ENCODE data around the gene WDFY4.

DNA sequence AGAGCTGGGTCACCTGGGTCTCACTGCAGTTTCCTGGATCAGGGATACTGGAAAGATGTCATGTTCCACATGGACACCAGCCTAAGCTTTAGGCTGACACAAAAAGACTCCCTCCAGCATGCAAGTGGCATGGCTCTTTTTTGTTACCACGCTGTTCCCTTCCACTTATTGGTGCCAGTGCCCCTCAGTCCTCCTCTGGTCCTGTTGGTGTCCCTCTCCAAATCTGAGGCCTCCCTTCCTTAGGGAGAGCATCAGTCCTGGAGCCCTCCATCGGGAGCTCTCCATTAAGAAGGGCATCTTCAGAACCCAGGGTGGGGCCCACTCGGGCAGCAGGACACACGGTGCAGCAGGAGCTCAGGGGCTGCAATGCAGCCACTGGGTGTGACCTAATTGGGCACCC is 331.0 kb downstream of the WDFY4 start:
- TF ChIP-seq, protein P1, sequence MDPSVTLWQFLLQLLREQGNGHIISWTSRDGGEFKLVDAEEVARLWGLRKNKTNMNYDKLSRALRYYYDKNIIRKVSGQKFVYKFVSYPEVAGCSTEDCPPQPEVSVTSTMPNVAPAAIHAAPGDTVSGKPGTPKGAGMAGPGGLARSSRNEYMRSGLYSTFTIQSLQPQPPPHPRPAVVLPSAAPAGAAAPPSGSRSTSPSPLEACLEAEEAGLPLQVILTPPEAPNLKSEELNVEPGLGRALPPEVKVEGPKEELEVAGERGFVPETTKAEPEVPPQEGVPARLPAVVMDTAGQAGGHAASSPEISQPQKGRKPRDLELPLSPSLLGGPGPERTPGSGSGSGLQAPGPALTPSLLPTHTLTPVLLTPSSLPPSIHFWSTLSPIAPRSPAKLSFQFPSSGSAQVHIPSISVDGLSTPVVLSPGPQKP (IDR thresholded peaks at IDR 0.05; ENCODE audit: borderline replicate concordance, low read depth, low read length), result no peak
- TF ChIP-seq, protein P2, sequence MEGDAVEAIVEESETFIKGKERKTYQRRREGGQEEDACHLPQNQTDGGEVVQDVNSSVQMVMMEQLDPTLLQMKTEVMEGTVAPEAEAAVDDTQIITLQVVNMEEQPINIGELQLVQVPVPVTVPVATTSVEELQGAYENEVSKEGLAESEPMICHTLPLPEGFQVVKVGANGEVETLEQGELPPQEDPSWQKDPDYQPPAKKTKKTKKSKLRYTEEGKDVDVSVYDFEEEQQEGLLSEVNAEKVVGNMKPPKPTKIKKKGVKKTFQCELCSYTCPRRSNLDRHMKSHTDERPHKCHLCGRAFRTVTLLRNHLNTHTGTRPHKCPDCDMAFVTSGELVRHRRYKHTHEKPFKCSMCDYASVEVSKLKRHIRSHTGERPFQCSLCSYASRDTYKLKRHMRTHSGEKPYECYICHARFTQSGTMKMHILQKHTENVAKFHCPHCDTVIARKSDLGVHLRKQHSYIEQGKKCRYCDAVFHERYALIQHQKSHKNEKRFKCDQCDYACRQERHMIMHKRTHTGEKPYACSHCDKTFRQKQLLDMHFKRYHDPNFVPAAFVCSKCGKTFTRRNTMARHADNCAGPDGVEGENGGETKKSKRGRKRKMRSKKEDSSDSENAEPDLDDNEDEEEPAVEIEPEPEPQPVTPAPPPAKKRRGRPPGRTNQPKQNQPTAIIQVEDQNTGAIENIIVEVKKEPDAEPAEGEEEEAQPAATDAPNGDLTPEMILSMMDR (conservative IDR thresholded peaks at IDR 0.05; ENCODE audit: low read depth, low read length), result no peak
- TF ChIP-seq FOS (IDR thresholded peaks at IDR 0.05; ENCODE audit: low read depth, low read length), result no peak
- TF ChIP-seq MAZ (IDR thresholded peaks at IDR 0.05; ENCODE audit: borderline replicate concordance, low read depth, low read length), result no peak
- TF ChIP-seq POLR2A (IDR thresholded peaks at IDR 0.05; ENCODE audit: low read depth, low read length), result no peak
- TF ChIP-seq MXI1 (IDR thresholded peaks at IDR 0.05; ENCODE audit: borderline replicate concordance, low read depth, low read length), result no peak
- no peak for TF ChIP-seq RCOR1 (IDR thresholded peaks at IDR 0.05; ENCODE audit: insufficient replicate concordance, low read length)
- TF ChIP-seq CHD1 (IDR thresholded peaks at IDR 0.05; ENCODE audit: low read depth, low read length), result no peak
- no peak for TF ChIP-seq MAFK (IDR thresholded peaks at IDR 0.05; ENCODE audit: low read depth, low read length)
- TF ChIP-seq RAD21 (IDR thresholded peaks at IDR 0.05; ENCODE audit: low read length), result no peak
- no peak for TF ChIP-seq BHLHE40 (IDR thresholded peaks at IDR 0.05; ENCODE audit: low read depth, low read length)

Data from IMR-90 (cell line).